HepG2 (cell line): ENCODE measurements around the gene SLC35B4. TPM values are rescaled to one million over a fixed set of nuclear protein-coding genes. Genes with fewer than 3 reads are reported as not detected.

Experiments used
- ELK4 ChIP-seq: sonication (generic); formaldehyde crosslinking; IDR thresholded peaks from 2 replicates; pipeline ENCODE4 v1.9.0; 2021; ENCODE audit warnings: missing genetic modification reagents, borderline replicate concordance
- FOXP1 ChIP-seq, 2 experiments: fragments of 450-650 bp in 1 of 2; IDR thresholded peaks; 2 replicates each; pipeline ENCODE4 v1.6.1; 2017 to 2018; ENCODE audit warnings: antibody characterized with exemption in 1 of 2
- GRHL1 ChIP-seq: sonication (generic); formaldehyde crosslinking; conservative IDR thresholded peaks from 2 replicates; pipeline ENCODE4 v1.8.0; 2022; ENCODE audit warnings: missing genetic modification reagents
- HMG20A ChIP-seq: IDR thresholded peaks from 2 replicates; pipeline ENCODE4 v1.6.1; 2016; ENCODE audit warnings: borderline replicate concordance
- HNF1B ChIP-seq: sonication (generic); formaldehyde crosslinking; IDR thresholded peaks from 2 replicates; pipeline ENCODE4 v1.5.1; 2020; ENCODE audit warnings: mild to moderate bottlenecking, moderate library complexity, missing genetic modification reagents
- LBX2 ChIP-seq: sonication (generic); formaldehyde crosslinking; IDR thresholded peaks from 2 replicates; pipeline ENCODE4 v1.5.0; 2020; ENCODE audit warnings: missing genetic modification reagents, mild to moderate bottlenecking, borderline replicate concordance
- NCOA2 ChIP-seq: sonication (generic); formaldehyde crosslinking; IDR thresholded peaks from 2 replicates; pipeline ENCODE4 v1.8.0; 2022; ENCODE audit warnings: inconsistent platforms
- RFXANK ChIP-seq: IDR thresholded peaks from 2 replicates; pipeline ENCODE4 v1.6.1; 2016
- SP5 ChIP-seq: IDR thresholded peaks from 2 replicates; pipeline ENCODE4 v1.6.1; 2016; ENCODE audit warnings: low read depth, borderline replicate concordance
- ZBTB40 ChIP-seq, 2 experiments: fragments of 450-650 bp in 1 of 2; sonication (generic) in 1 of 2; formaldehyde crosslinking in 1 of 2; IDR thresholded peaks; 2 replicates each; pipeline versions ENCODE4 v1.6.1 to v1.8.0; 2016 to 2022; ENCODE audit warnings: antibody characterized with exemption in 1 of 2, mild to moderate bottlenecking in 1 of 2, missing genetic modification reagents in 1 of 2
- ZC3H4 ChIP-seq: sonication (generic); formaldehyde crosslinking; IDR thresholded peaks from 2 replicates; pipeline ENCODE4 v1.4.0; 2020; ENCODE audit warnings: missing genetic modification reagents, borderline replicate concordance
- ZNF234 ChIP-seq: sonication (generic); formaldehyde crosslinking; conservative IDR thresholded peaks from 2 replicates; pipeline ENCODE4 v1.5.1; 2020; ENCODE audit warnings: mild to moderate bottlenecking, missing genetic modification reagents
- ZNF333 ChIP-seq: sonication (generic); formaldehyde crosslinking; IDR thresholded peaks from 2 replicates; pipeline ENCODE4 v1.4.0; 2020; ENCODE audit warnings: mild to moderate bottlenecking, missing genetic modification reagents, borderline replicate concordance
- polyA plus RNA-seq, 8 experiments: library from polyadenylated mRNA; depleted of rRNA in 3 of 8; stranded (reverse) in 7 of 8; unstranded in 1 of 8; fragments of >200 nt; fragmentation: Illumina TruSeq in 4 of 8; extraction: Trizol in 4 of 8; gene quantifications; 2 replicates each; pipeline versions ENCODE4 v1.2.1 to v1.2.3, GENCODE V29; 2011 to 2016; ENCODE audit warnings: low read depth in 4 of 8, missing spikeins in 1 of 8, mixed read lengths in 1 of 8; ENCODE audit not compliant: insufficient read depth in 1 of 8
- total RNA-seq, 5 experiments: library from RNA; depleted of rRNA; stranded (reverse); fragments of >200 nt; fragmentation: Illumina TruSeq; extraction: Trizol; gene quantifications; 2 replicates each; pipeline ENCODE4 v1.2.3, GENCODE V29; 2016; ENCODE audit warnings: low read depth in 1 of 5

SLC35B4 gene
- total and polyA plus RNA-seq, 2 of the 13 experiments (the other 11 are each of a cell fraction or from before 2014, with no cell fraction given) = 17.1 to 17.8 TPM

- TF ChIP-seq SP5 (CRISPR knock-in tag) (no peak), ZNF234 (CRISPR knock-in tag) (no peak), FOXP1 (IDR thresholded peaks at IDR 0.05) (no peak), FOXP1 (CRISPR knock-in tag; IDR thresholded peaks at IDR 0.05) (peak; percentile 74), LBX2 (CRISPR knock-in tag) (no peak), HMG20A (CRISPR knock-in tag) (peak; percentile 48; the same call in 1 of the 2 replicates), RFXANK (CRISPR knock-in tag) (no peak), ELK4 (no peak), GRHL1 (CRISPR knock-in tag) (no peak), HNF1B (no peak), ZC3H4 (CRISPR knock-in tag) (no peak), ZBTB40 (IDR thresholded peaks at IDR 0.05) (no peak), ZBTB40 (CRISPR knock-in tag; IDR thresholded peaks at IDR 0.05) (no peak), NCOA2 (CRISPR knock-in tag) (peak; percentile 65), ZNF333 (no peak)
Observed at GRCh38 chr7:134339475-134339874, 22.7 kb upstream of the SLC35B4 start (continued).
